ENCODE results near the gene MACROH2A1. TPM values are rescaled to one million over a fixed set of nuclear protein-coding genes. Genes with fewer than 3 reads are reported as not detected.

Gene MACROH2A1
- total RNA-seq, 4 donors from 2014 or later, result 182 to 443 (median 319) TPM

GRCh38 chr5:135329066-135329912 is 69.7 kb downstream of the MACROH2A1 start:
- ATAC-seq (ENCODE audit: low FRiP score) (no peak), DNase-seq (ENCODE audit: low spot score) (no peak)
- TF ChIP-seq CTCF (IDR thresholded peaks at IDR 0.05), result no peak

GRCh38 chr5:135328128-135328687 is 70.8 kb downstream of the MACROH2A1 start:
- no peak for TF ChIP-seq CTCF (IDR thresholded peaks at IDR 0.05)
- DNase-seq (ENCODE audit: low spot score) (no peak), ATAC-seq (ENCODE audit: low FRiP score) (no peak)

GRCh38 chr5:135327429-135328127 is 71.5 kb downstream of the MACROH2A1 start:
- TF ChIP-seq CTCF (IDR thresholded peaks at IDR 0.05), result no peak
- ATAC-seq (ENCODE audit: low FRiP score), result no peak
- DNase-seq (ENCODE audit: low spot score), result no peak

- TF ChIP-seq CTCF (IDR thresholded peaks at IDR 0.05), result no peak
- ATAC-seq (ENCODE audit: low FRiP score) (no peak), DNase-seq (ENCODE audit: low spot score) (no peak)
These were observed 72.5 kb downstream of the MACROH2A1 start for GRCh38 chr5:135326296-135327254.

GRCh38 chr5:135324897-135325650 is 74.0 kb downstream of the MACROH2A1 start:
- ATAC-seq (ENCODE audit: low FRiP score) (no peak), DNase-seq (ENCODE audit: low spot score) (no peak)
- no peak for TF ChIP-seq CTCF (IDR thresholded peaks at IDR 0.05)

GRCh38 chr5:135324160-135324559 is 74.9 kb downstream of the MACROH2A1 start:
- no peak for TF ChIP-seq CTCF (IDR thresholded peaks at IDR 0.05)
- DNase-seq (ENCODE audit: low spot score) (no peak), ATAC-seq (ENCODE audit: low FRiP score) (no peak)

Data from omental fat pad (tissue), 4 donors.